UCSD-AML1 (cell line): ENCODE data around the gene KRTCAP2.
A peak's percentile ranks its signal among the peaks of the same experiment; 100 is the strongest.
"Not testable (repeated sequence)": the region's sequence is repeated elsewhere in the genome, so short reads cannot be mapped to it uniquely, and the experiment has no call there.

ENCODE experiments used
- DNase-seq: peaks from one replicate; lab custom pipeline; 2025; ENCODE audit not compliant: unreplicated experiment; lab: John Stamatoyannopoulos, UW

KRTCAP2 gene

DNA sequence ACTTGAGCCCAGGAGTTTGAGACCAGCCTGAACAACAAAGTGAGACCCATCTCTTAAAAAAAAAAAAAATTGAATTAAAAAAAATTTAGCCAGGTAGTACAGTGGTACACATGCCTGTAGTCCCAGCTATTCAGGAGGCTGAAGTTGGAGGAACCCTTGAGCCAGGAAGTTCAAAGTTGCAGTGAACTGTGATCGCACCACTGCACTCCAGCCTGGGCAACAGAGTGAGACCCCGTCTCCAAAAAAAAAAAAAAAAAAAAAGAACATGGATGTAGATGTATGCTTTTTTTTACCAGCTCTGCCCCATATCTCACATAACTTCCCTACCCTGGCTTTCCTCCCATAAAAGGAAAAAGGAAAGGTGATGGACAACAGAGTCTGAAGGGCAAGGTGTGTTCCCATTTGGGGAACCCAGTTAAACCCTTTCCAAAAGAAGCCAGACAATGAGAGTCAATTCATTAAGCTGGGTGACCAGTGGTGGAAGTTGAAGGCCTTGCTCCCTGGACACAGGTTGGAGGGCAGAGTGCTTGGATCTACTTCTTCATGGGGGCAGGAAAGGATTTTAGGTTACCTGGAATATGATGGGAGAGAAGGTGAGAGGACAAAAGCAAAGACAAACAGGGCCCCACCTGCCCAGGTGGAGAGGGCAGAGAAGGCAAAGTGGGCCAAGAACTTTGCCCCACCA, 2.9 kb downstream of the KRTCAP2 start:
- no peak for DNase-seq

DNA sequence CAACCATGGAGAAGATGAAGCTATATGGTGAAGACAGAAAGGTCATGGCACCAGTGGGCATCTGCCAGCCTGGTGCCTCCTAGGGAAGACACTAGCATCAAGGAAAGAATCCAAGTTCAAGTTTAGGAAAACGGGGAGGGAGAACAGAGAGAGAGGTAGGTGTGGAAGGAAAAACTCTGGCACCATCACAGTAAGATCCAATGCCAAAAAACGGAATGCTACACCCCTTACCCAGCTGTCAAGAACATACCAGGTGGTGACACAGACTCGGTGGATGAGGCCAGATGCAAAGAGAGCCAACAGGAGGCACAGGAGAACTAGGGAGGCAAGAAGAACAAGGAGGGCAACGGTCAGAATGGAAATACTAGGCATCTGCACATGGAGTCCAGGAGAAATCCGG, 3.6 kb downstream of the KRTCAP2 start:
- DNase-seq = no peak

- DNase-seq = no peak
These were observed 4.5 kb downstream of the KRTCAP2 start for GRCh38 chr1:155168456-155169210.

DNA sequence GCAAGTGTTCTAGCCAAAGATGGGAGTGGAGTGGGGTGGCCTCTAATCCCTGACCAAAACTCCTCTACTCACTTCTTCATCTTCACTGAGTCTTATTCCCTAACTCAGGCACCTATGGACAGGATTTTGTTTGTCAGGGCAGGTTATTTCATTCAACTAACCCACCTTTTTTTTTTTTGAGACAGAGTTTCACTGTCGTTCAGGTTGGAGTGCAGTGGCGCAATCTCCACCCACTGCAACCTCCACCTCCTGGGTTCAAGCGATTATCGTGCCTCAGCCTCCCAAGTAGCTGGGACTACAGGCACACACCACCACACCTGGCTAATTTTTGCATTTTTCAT, 5.0 kb downstream of the KRTCAP2 start:
- not testable (repeated sequence) for DNase-seq

- peak; percentile 89 for DNase-seq
These were observed 5.7 kb downstream of the KRTCAP2 start for GRCh38 chr1:155167166-155168104.

DNA sequence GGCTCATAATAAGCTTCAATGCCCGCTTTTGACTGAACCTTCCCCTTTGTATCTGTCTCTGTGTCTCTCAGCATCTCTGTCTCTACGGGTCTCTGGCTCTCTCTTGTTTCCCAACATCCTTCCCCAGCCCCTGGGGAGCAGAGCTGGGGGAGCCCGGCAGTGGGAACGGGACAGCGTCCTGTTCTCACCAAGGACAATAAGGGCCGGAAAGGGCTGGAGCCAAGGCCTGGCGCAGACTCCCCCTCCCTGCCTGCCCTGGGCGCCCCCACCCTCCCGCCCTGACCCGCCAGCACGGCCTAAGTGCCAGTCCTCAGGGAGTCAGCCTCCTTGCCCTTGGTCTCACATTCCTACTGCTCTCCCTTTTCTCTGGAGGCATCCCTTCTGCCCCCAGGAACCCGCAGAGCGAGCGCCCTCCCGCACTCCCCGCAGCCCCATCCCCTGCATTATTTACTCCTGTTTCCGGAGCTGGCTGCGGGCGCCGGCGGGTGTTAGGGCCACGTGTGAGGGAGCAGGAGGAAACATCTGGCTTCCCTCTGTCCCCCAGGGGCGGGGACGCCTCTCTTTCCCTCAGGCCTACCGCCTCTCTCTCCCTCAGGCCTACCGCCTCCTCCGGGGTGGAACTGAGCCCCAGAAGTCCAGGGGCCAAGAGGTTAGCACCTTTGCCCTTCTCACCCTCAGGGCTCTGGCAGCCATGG, 6.5 kb downstream of the KRTCAP2 start:
- peak; percentile 91 for DNase-seq

- no peak for DNase-seq
These were observed 7.0 kb downstream of the KRTCAP2 start for GRCh38 chr1:155166051-155166470.

GRCh38 chr1:155164625-155165024, 8.5 kb downstream of the KRTCAP2 start:
- DNase-seq = not testable (repeated sequence)

DNA sequence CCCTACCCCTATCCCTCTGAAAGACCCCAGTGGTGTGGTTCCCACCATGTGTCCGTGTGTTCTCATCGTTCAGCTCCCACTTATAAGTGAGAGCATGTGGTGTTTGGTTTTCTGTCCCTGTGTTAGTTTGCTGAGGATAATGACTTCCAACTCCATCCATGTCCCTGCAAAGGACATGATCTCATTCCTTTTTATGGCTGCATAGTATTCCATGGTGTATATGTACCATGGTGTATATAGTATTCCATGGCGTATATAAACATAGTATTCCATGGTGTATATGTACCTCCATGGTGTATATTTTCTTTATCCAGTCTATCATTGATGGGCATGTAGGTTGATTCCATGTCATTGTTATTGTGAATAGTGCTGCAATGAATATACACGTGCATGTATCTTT, 9.3 kb downstream of the KRTCAP2 start:
- DNase-seq = not testable (repeated sequence)

DNA sequence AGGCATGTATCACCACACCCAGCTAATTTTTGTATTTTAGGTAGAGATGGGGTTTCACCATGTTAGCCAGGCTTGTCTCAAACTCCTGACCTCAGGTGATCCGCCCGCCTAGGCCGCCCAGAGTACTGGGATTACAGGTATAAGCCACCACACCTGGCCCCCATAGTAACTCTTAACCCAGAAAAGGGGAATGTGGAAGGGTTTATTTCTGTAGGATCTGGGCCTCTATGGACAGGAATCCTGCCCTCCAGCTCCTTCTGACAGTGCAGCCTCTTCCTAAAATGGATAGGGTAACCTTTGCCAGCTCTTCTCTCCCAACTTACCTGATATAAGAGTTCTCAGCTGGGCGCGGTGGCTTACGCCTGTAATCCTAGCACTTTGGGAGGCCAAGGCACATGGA, 10.5 kb downstream of the KRTCAP2 start:
- not testable (repeated sequence) for DNase-seq

DNA sequence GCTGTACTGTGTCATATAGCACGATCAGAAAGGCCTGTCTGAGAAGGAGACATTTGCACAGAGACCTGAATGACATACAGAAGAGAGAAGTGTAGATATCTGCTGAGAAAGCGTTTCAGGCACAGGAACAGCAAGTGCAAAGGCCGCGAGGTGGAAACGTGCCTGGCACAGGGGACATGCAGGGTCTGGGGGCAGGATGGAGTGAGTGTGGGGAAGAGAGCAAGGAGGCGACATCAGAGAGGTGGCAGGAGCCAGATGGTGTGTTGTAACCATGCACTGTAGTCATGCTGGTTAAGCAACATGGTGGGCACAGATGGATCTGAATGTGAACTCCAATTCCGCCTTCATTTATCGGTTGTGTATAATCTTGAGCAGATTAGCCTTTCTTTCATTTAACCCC, 13.0 kb downstream of the KRTCAP2 start:
- DNase-seq = no peak

DNA sequence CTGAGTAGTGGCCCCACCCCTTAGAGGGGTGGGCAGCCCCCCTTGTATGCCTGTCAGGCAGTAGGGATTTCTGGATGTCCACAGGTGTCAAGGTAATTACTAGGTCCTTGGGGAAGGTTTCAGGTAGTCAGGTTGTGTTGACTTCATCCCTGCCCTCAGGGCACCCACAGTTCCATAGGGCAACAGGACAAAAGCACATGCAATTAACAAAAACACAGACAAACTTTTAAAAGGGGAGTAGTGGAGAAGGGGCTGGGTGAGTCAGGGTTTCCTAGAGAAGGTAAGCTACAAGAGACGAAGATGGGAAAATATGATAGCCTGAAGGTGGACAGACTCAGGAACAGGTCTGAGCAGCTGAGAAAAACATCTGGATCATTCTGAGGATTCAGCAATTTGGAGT, 14.1 kb downstream of the KRTCAP2 start:
- DNase-seq = no peak

DNA sequence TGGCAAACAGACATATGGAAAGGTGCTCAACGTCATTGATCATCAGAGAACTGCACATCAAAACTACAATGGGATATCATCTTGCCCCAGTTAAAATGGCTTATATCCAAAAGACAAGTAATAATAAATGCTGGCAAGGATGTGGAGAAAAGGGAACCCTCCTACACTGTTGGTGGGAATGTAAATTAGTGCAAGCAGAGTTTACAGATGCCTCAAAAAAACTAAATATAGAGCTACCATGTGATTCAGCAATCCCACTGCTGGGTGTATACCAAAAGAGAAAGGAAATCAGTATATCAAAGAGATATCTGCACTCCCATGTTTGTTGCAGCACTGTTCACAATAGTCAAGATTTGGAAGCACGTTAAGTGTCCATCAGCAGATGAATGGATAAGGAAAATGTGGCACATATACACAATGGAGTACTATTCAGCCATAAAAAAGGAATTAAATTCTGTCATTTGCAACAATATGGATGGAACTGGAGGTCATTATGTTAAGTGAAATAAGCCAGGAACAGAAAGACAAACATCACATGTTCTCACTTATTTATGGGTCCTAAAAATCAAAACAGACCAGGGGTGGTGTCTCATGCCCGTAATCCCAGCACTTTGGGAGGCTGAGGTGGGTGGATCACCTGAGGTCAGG, 17.0 kb downstream of the KRTCAP2 start:
- DNase-seq = not testable (repeated sequence)

GRCh38 chr1:155145491-155145890, 27.6 kb downstream of the KRTCAP2 start:
- no peak for DNase-seq

DNA sequence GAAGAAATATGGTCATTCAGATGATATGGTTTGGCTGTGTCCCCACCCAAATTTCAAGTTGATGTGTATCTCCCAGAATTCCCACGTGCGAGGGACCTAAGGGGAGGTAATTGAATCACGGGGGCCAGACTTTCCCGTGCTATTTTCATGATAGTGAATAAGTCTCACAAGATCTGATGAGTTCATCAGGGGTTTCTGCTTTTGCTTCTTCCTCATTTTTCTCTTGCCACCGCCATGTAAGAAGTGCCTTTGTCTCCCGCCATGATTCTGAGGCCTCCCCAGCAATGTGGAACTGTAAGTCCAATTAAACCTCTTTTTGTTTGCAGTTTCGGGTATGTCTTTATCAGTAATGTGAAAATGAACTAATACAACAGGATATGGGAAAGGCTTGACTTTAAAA, 31.4 kb downstream of the KRTCAP2 start:
- DNase-seq = no peak

DNA sequence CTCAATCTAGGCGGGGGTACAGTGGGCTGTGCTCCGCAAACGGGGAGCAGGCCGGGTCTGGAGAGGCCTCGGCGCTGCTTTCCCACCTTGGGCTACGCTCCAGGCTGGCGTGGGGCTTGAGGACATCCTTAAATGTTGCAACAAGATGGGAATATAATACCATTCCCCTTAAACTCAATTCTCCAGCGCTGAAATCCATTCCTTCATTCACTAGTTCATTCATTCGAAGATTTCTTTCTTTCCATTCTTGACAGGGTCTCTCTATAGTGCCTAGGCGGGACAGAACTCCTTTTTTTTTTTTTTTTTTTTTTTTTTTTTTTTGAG, 32.5 kb downstream of the KRTCAP2 start:
- DNase-seq = no peak

DNA sequence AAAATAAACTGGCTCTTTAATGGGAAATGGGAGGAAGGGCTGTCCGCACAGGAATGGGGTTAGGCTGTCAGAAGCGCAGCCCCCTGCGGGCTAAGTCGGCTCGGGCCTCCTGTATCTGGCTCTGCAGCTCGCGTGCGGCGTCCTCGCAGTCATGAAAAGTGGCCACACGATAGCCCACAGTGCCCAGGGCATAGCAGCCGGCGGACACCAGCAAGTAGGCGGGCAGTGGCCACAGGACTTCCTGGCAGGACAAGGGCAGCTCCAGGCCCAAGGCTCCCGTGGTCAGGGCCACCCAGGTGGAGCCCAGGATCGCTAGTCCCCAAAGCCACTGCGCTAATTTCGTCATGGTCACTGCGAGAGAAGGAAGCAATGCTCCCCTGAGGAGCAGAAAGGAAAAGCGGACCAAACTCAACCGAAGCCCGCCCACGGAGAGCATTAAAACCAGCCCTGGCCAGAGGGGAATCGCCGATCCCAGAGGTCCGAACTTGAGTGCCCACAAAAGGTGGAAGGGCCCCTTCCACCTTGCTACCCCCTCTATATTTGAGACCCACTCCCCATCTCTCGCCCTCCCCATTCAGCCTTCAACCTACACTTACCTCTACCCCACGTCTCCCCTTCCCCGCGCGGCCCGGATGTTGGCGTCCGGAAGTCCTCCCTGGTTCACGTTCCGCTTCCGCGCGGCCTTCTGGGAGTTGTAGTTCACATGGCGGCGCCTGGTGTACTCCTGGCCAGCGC, 33.0 kb downstream of the KRTCAP2 start, which contains the start of gene DPM3:
Gene DPM3 (minus strand): TSS at position 637 of the 735 bp plus-strand sequence. CDS start 291 bp downstream, at position 346.
- DNase-seq = peak; percentile 86

GRCh38 chr1:155137154-155137949, 35.8 kb downstream of the KRTCAP2 start:
- no peak for DNase-seq

GRCh38 chr1:155136748-155137147, 36.4 kb downstream of the KRTCAP2 start:
- DNase-seq = no peak
